ACC112 (cell line): ENCODE measurements around the gene CAMP.

ENCODE experiments used
- H2AFZ ChIP-seq: fragments of 200-600 bp; sonication (generic); one replicate; pipeline ENCODE4 v1.6.0; 2017; ENCODE audit warnings: antibody characterized with exemption, low read length; ENCODE audit not compliant: unreplicated experiment
- H3K27ac ChIP-seq: fragments of 200-600 bp; sonication (generic); 2 replicates; pipeline ENCODE4 v1.5.1; 2014; ENCODE audit warnings: low read depth, mild to moderate bottlenecking, antibody characterized with exemption, low read length, moderate library complexity
- H3K27me3 ChIP-seq: fragments of 200-600 bp; sonication (generic); 2 replicates; pipeline ENCODE4 v1.6.1; 2014; ENCODE audit warnings: mild to moderate bottlenecking, antibody characterized with exemption, low read length, moderate library complexity, mixed read lengths; ENCODE audit not compliant: insufficient read depth
- H3K36me3 ChIP-seq: fragments of 200-600 bp; sonication (generic); 2 replicates; pipeline ENCODE4 v1.6.1; 2016; ENCODE audit warnings: mild to moderate bottlenecking, antibody characterized with exemption, low read length, moderate library complexity, mixed read lengths; ENCODE audit not compliant: insufficient read depth
- H3K4me1 ChIP-seq: fragments of 200-600 bp; sonication (generic); one replicate; pipeline ENCODE4 v1.6.1; 2016; ENCODE audit warnings: low read length, mixed read lengths; ENCODE audit not compliant: insufficient read depth, unreplicated experiment, control insufficient read depth
- H3K4me3 ChIP-seq: fragments of 200-600 bp; sonication (generic); 2 replicates; pipeline ENCODE4 v1.5.1; 2014; ENCODE audit warnings: mild to moderate bottlenecking, low read depth, low read length
- H3K79me2 ChIP-seq: fragments of 200-600 bp; sonication (generic); one replicate; pipeline ENCODE4 v1.6.0; 2016; ENCODE audit warnings: low read length; ENCODE audit not compliant: control insufficient read depth, unreplicated experiment, insufficient read depth

CAMP gene

DNA sequence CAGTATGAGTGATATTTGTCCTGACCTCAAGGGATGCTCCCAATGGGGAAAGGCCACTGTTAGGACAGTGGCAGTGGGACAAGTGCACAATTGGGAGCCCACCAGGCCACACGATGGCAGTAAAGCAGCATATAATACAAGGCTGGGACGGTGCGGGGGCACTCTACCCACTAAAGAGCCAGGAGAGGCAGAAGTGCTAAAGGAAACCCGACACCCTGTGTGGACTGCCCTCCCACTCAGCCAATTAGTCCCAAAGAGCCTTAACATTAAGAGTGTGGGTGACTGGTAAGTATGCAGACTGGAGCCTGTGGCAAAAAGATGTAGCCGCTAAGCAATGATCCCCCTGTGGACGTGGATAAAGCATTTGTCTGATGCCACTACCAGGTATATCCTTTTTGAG is 9.4 kb downstream of the CAMP start:
- Histone ChIP-seq H3K27ac (no peak overlapping the region), H3K4me3 (no peak overlapping the region)

DNA sequence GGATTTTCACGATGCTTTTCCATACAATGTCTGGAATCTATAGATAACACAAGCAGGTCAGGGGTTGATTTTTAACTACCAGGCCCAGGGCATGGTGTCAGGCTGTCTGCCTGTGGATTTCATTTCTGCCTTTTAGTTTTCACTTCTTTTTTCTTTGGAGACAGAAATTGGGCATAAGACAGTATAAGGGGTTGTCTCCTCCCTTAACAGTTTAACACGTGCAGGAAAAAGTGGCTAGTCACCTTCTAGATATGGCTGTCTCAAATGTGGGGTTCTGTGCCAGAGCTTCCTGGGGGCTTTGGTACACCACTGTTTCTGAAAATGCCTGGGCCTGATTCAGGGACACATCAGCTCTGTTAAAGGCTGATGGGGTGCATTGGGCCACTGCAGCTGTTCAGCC is 10.2 kb downstream of the CAMP start:
- no peak overlapping the region for H3K27ac ChIP-seq
- no peak overlapping the region for H3K4me3 ChIP-seq
- no peaks in the 10 kb centered on the region for H3K79me2 ChIP-seq
- no peak overlapping the region for H2AFZ ChIP-seq
- no peaks in the 10 kb centered on the region for H3K27me3 ChIP-seq
- H3K4me1 ChIP-seq = peaks cover 4% of the 10 kb centered on the region
- no peaks in the 10 kb centered on the region for H3K36me3 ChIP-seq

More for the DNA sequence above, 9.4 kb downstream of the CAMP start:
- no peaks in the 10 kb centered on the region for H3K27me3 ChIP-seq
- H3K4me1 ChIP-seq = peaks cover 4% of the 10 kb centered on the region
- H2AFZ ChIP-seq = no peak overlapping the region
- H3K36me3 ChIP-seq = no peaks in the 10 kb centered on the region
- no peaks in the 10 kb centered on the region for H3K79me2 ChIP-seq

GRCh38 chr3:48236531-48236930 is 13.2 kb downstream of the CAMP start:
- Histone ChIP-seq H3K36me3 (no peaks in the 10 kb centered on the region), H2AFZ (no peak overlapping the region), H3K4me3 (no peak overlapping the region), H3K27me3 (no peaks in the 10 kb centered on the region), H3K27ac (no peak overlapping the region), H3K4me1 (peaks cover 9% of the 10 kb centered on the region), H3K79me2 (no peaks in the 10 kb centered on the region)

DNA sequence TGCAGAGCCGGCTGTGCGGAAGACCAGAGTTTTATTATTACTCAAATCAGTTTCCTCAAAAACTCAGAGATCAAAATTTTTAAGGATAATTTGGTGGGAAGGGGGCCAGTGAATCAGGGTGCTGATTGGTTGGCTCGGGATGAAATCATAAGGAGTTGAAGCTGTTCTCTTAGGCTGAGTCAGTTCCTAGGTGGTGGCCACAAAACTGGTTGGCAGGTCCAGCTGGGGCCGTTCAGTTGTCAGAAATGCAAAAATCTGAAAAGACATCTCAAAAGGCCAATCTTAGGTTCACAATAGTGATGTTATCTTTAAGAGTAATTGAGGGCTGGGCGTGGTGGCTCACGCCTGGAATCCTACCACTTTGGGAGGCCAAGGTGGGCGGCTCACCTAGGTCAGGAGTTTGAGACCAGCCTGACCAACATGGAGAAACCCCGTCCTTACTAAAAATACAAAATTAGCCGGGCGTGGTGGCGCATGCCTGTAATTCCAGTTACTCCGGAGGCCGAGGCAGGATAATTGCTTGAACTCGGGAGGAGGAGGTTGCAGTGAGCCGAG is 15.3 kb downstream of the CAMP start:
- no peaks in the 10 kb centered on the region for H3K79me2 ChIP-seq

DNA sequence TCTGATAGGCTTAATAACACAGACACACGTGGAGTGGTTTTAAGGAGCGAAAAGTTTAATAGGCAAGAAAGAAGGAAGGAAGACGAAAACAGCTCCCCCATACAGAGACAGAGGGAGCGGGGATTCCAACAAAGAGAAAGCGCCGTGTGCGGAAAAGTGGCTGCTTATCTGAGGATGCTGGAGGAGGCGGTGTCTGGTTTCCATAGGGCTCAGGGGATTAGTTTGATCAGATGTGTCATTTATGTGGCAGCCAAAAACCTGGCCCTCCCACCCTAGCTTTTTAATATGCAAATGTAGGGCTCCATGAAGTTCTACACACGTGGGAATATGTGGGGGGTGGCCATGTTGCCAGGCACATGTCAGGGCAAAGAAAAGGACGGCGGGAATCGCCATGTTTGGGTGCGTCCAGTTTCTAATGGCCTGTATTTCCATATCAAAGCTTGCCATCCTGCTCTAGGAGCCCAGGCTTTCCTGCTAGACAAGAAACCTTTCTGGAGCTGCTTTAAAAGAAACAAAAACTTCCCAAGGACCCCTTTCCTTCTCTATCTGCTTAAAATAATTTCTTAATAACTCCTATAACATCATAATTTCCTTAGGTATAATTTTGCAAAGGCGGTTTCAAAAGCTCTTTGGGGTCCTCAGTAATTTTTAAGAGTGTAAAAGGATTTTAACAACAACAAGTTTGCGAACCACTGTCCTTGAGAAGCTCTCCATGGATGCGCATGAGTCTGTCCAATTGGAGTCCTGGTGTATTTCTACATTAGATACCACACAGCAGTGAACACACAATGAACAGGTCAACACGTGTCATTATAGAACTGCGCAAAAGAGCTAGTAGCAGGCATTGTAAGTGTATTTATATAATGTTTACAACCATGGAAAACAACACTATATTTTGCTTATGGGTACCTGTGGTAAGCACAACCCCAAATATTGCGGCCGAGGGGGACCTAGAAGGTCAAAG is 17.0 kb downstream of the CAMP start:
- no peaks in the 10 kb centered on the region for H3K36me3 ChIP-seq
- peak overlapping the region; percentile 82 for H3K4me3 ChIP-seq
- H2AFZ ChIP-seq = peak overlapping the region; percentile 95
- H3K4me1 ChIP-seq = peaks cover 9% of the 10 kb centered on the region
- no peak overlapping the region for H3K27ac ChIP-seq
- H3K79me2 ChIP-seq = no peaks in the 10 kb centered on the region
- H3K27me3 ChIP-seq = no peaks in the 10 kb centered on the region

More for the DNA sequence above, 15.3 kb downstream of the CAMP start:
- peaks cover 9% of the 10 kb centered on the region for H3K4me1 ChIP-seq
- H3K27ac ChIP-seq = no peak overlapping the region
- H3K27me3 ChIP-seq = no peaks in the 10 kb centered on the region
- H3K4me3 ChIP-seq = no peak overlapping the region
- H2AFZ ChIP-seq = no peak overlapping the region
- no peaks in the 10 kb centered on the region for H3K36me3 ChIP-seq

GRCh38 chr3:48241796-48242455 is 18.6 kb downstream of the CAMP start:
- no peaks in the 10 kb centered on the region for H3K36me3 ChIP-seq
- H3K79me2 ChIP-seq = no peaks in the 10 kb centered on the region
- H3K27ac ChIP-seq = no peak overlapping the region

DNA sequence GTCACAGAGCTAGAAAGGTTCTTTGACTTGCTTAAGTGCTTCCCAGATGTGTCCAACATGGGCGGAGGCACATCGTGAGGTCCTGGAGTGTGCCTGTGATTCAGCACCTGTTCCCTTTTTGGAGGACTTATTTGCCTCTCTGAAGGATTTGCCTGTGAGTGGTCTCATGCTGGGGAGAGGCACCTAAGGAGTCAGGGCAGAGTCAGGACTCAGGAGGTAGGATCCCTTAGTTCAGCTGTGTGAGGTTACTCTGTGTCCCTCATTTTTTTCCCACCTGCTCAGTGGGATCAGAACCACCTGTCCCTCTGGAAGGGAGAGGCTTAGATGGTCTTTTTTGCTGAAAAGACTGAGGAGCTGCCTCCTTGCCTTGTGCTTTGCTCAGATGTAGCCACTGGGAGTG is 20.6 kb downstream of the CAMP start:
- peaks cover 22% of the 10 kb centered on the region for H3K4me1 ChIP-seq
- no peaks in the 10 kb centered on the region for H3K36me3 ChIP-seq
- H3K27ac ChIP-seq = no peak overlapping the region
- H3K27me3 ChIP-seq = no peaks in the 10 kb centered on the region
- no peak overlapping the region for H3K4me3 ChIP-seq
- H3K79me2 ChIP-seq = no peaks in the 10 kb centered on the region
- no peak overlapping the region for H2AFZ ChIP-seq

More at GRCh38 chr3:48241796-48242455, 18.6 kb downstream of the CAMP start:
- peak overlapping the region; percentile 82 for H3K4me3 ChIP-seq
- H3K27me3 ChIP-seq = no peaks in the 10 kb centered on the region
- H3K4me1 ChIP-seq = peaks cover 9% of the 10 kb centered on the region
- no peak overlapping the region for H2AFZ ChIP-seq

DNA sequence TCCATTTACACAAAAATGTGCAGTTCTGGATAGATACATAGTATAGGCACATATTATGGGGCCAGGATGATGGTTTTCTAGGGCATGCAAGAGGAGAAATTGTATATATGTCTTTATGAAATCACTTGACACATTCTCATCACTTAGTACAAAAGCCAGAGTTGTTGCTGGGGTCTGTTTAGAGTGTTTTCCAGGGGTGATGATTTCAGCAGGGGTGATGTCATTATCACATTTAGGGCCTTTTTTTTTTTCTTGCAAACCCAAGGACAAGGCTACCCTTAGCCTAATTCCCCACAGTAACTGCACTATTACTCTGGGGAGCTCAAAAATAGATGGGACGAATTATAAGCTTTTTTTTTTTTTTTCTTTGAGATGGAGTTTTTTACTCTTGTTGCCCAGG is 21.2 kb downstream of the CAMP start:
- H3K79me2 ChIP-seq = no peaks in the 10 kb centered on the region
- no peak overlapping the region for H2AFZ ChIP-seq
- no peak overlapping the region for H3K4me3 ChIP-seq
- no peak overlapping the region for H3K27ac ChIP-seq
- H3K27me3 ChIP-seq = no peaks in the 10 kb centered on the region
- H3K36me3 ChIP-seq = no peaks in the 10 kb centered on the region
- peaks cover 22% of the 10 kb centered on the region for H3K4me1 ChIP-seq

- Histone ChIP-seq H3K4me1 (peaks cover 22% of the 10 kb centered on the region), H2AFZ (no peak overlapping the region), H3K79me2 (no peaks in the 10 kb centered on the region), H3K27me3 (no peaks in the 10 kb centered on the region), H3K27ac (no peak overlapping the region), H3K4me3 (no peak overlapping the region), H3K36me3 (no peaks in the 10 kb centered on the region)
Measured at GRCh38 chr3:48245136-48245535, 21.8 kb downstream of the CAMP start.

DNA sequence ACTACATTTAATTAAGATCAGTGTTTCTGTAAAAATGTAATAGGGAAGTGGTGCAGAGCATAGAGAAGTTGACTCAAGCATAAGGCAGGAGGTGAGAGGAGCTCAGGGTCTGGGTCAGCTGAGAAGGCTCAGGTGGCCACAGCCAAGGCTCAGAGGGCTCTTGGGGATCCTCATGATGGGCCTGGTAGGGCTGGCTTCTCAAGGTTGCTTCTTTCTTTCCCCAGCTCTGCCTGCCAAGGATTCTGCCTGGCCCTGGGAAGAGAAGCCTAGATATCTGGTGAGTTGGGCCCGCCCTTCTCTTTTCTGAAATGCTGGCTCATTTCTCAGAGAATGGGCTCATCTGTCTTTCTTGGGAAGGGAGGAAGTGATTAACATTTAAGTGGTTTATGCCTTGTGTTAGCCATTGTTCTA is 24.1 kb downstream of the CAMP start:
- Histone ChIP-seq H3K4me3 (no peak overlapping the region), H3K79me2 (no peaks in the 10 kb centered on the region), H2AFZ (no peak overlapping the region), H3K27me3 (no peaks in the 10 kb centered on the region), H3K27ac (no peak overlapping the region), H3K4me1 (peaks cover 17% of the 10 kb centered on the region), H3K36me3 (no peaks in the 10 kb centered on the region)
